K562 (cell line): ENCODE data around the gene CAV1. TPM values are rescaled to one million over a fixed set of nuclear protein-coding genes. Genes with fewer than 3 reads are reported as not detected.

Experiments
- BCOR ChIP-seq: fragments of 450-650 bp; IDR thresholded peaks from 2 replicates; pipeline ENCODE4 v1.6.1; 2016
- ETV1 ChIP-seq: fragments of 450-650 bp; conservative IDR thresholded peaks from 2 replicates; pipeline ENCODE4 v1.6.1; 2016; ENCODE audit warnings: missing genetic modification characterization, control low read depth, low read depth, missing compliant biosample characterization
- MAZ ChIP-seq, 2 experiments: fragments of 450-650 bp in 1 of 2; sonication (generic) in 1 of 2; formaldehyde crosslinking; IDR thresholded peaks in 1 of 2; conservative IDR thresholded peaks in 1 of 2; 2 replicates each; pipeline versions ENCODE4 v1.4.0 to v1.5.0; 2020; ENCODE audit warnings: mild to moderate bottlenecking in 1 of 2, missing genetic modification reagents in 1 of 2
- RBM17 ChIP-seq: fragments of 200-400 bp; formaldehyde crosslinking; IDR thresholded peaks from 2 replicates; pipeline ENCODE4 v1.6.1; 2017; ENCODE audit warnings: low read depth, mild to moderate bottlenecking, low read length, borderline replicate concordance
- REST ChIP-seq, 2 experiments: fragments of 450-650 bp; formaldehyde crosslinking in 1 of 2; IDR thresholded peaks; 2 replicates each; pipeline versions ENCODE4 v1.4.0 to v1.6.1; 2014 to 2020; ENCODE audit warnings: mild to moderate bottlenecking in 2 of 2, borderline replicate concordance in 1 of 2, low read depth in 1 of 2
- UBTF ChIP-seq, 2 experiments: IDR thresholded peaks; 2 replicates each; pipeline ENCODE4 v1.6.1; 2012; ENCODE audit warnings: improper control_type of control experiment in 2 of 2, low read depth in 2 of 2, low read length in 2 of 2, borderline replicate concordance in 1 of 2
- ZNF3 ChIP-seq: fragments of 250-450 bp; sonication (Bioruptor Pico); IDR thresholded peaks from 2 replicates; pipeline ENCODE4 v1.5.0; 2021; ENCODE audit warnings: mild to moderate bottlenecking, moderate library complexity
- ZNF79 ChIP-seq: fragments of 250-450 bp; sonication (Bioruptor Pico); IDR thresholded peaks from 2 replicates; pipeline ENCODE4 v1.4.0; 2020; ENCODE audit warnings: low read depth, mild to moderate bottlenecking, moderate library complexity
- polyA plus RNA-seq, 8 experiments: library from polyadenylated mRNA; depleted of rRNA in 4 of 8; stranded (reverse) in 5 of 8; unstranded in 3 of 8; fragments of >200 nt; fragmentation: Nextera tagmentation in 2 of 8; fragmentation: Illumina TruSeq in 1 of 8; extraction: Ambion mirVana in 2 of 8; extraction: Trizol in 1 of 8; gene quantifications; 2 replicates each; pipeline versions ENCODE4 v1.2.1 to v1.2.3, GENCODE V29; 2011 to 2014; ENCODE audit warnings: inconsistent platforms in 1 of 8, missing spikeins in 1 of 8
- total RNA-seq, 7 experiments: library from RNA; depleted of rRNA in 6 of 7; stranded (reverse); fragments of >200 nt in 6 of 7; fragmentation: Illumina TruSeq in 2 of 7; extraction: Trizol in 2 of 7; gene quantifications; 2 replicates each; pipeline versions ENCODE4 v1.2.1 to v1.2.3, GENCODE V29; 2011 to 2021; ENCODE audit warnings: low replicate concordance in 1 of 7
- TF ChIP-seq, protein P1 (sequence below), 3 experiments: IDR thresholded peaks in 2 of 3; conservative IDR thresholded peaks in 1 of 3; 2 replicates each; pipeline ENCODE4 v1.5.1; 2011 to 2012; ENCODE audit warnings: low read length in 3 of 3, mild to moderate bottlenecking in 3 of 3, control low read depth in 2 of 3, improper control_type of control experiment in 1 of 3, inconsistent platforms in 1 of 3, low read depth in 1 of 3, mixed read lengths in 1 of 3, moderate library complexity in 1 of 3; ENCODE audit not compliant: insufficient read depth in 2 of 3

Gene CAV1
- total and polyA plus RNA-seq, 9 of the 15 experiments (the other 6 are each of a cell fraction or from before 2014, with no cell fraction given): 0.08 to 1.5 (median 0.63) TPM

DNA sequence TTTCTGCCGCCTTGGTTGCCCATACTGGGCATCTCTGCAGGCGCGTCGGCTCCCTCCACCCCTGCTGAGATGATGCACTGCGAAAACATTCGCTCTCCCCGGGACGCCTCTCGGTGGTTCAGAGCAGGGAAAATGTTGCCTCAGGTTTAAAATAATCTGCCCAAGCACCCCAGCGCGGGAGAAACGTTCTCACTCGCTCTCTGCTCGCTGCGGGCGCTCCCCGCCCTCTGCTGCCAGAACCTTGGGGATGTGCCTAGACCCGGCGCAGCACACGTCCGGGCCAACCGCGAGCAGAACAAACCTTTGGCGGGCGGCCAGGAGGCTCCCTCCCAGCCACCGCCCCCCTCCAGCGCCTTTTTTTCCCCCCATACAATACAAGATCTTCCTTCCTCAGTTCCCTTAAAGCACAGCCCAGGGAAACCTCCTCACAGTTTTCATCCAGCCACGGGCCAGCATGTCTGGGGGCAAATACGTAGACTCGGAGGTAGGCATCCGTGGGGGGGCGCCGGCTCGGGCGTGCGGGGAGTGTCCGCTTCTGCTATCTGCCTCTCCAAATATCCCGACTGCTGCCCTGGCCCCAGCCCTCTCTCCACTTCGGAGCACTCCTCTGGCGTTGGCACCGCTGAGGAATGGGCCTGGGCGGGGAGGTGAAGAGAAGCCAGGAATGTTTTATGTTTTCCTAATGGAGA, at the start of gene CAV1 (continued):
- TF ChIP-seq REST (IDR thresholded peaks at IDR 0.05; ENCODE audit: borderline replicate concordance) (peak; percentile 58; the same call in 1 of the 2 replicates), REST (CRISPR knock-in tag; IDR thresholded peaks at IDR 0.05; ENCODE audit: low read depth) (no peak), MAZ (CRISPR knock-in tag; conservative IDR thresholded peaks at IDR 0.05 in 1 of 2, IDR thresholded peaks at IDR 0.05 in 1 of 2) (peak in 1 of 2 experiments; percentile 35; a peak in 2 of 4 replicates), ZNF3 (CRISPR knock-in tag) (no peak), ZNF79 (CRISPR knock-in tag) (no peak), ETV1 (tag) (peak; percentile 33; the same call in 1 of the 2 replicates), UBTF (IDR thresholded peaks at IDR 0.05; ENCODE audit: borderline replicate concordance in 1 of 2, low read depth in 2 of 2, low read length in 2 of 2) (peak in 1 of 2 experiments; percentile 67; a peak in 1 of 4 replicates), BCOR (peak; percentile 55; the same call in 1 of the 2 replicates), RBM17 (no peak)
- TF ChIP-seq, protein P1, sequence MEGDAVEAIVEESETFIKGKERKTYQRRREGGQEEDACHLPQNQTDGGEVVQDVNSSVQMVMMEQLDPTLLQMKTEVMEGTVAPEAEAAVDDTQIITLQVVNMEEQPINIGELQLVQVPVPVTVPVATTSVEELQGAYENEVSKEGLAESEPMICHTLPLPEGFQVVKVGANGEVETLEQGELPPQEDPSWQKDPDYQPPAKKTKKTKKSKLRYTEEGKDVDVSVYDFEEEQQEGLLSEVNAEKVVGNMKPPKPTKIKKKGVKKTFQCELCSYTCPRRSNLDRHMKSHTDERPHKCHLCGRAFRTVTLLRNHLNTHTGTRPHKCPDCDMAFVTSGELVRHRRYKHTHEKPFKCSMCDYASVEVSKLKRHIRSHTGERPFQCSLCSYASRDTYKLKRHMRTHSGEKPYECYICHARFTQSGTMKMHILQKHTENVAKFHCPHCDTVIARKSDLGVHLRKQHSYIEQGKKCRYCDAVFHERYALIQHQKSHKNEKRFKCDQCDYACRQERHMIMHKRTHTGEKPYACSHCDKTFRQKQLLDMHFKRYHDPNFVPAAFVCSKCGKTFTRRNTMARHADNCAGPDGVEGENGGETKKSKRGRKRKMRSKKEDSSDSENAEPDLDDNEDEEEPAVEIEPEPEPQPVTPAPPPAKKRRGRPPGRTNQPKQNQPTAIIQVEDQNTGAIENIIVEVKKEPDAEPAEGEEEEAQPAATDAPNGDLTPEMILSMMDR (IDR thresholded peaks at IDR 0.05 in 2 of 3, conservative IDR thresholded peaks at IDR 0.05 in 1 of 3; ENCODE audit: insufficient read depth in 2 of 3, low read depth in 1 of 3, low read length in 3 of 3): peak in 1 of 3 experiments; percentile 25; a peak in 1 of 6 replicates
